ENCODE results near the gene SINHCAF. TPM values are rescaled to one million over a fixed set of nuclear protein-coding genes. Genes with fewer than 3 reads are reported as not detected.

The SINHCAF gene
- total and polyA plus RNA-seq, 9 of the 15 experiments (the other 6 are each of a cell fraction or from before 2014, with no cell fraction given) = 73.2 to 185 (median 110) TPM

GRCh38 chr12:31323391-31324115 lies 2.4 kb downstream of the SINHCAF start (continued):
- TF ChIP-seq ZBTB2 (IDR thresholded peaks at IDR 0.05) (0 out of 2 replicates have a peak, but pooled peaks have one; percentile 43), TAF15 (IDR thresholded peaks at IDR 0.05; ENCODE audit: low read depth, low read length) (no peak), POLR2AphosphoS5 (IDR thresholded peaks at IDR 0.05; ENCODE audit: control insufficient read depth, insufficient read depth, low read depth, low read length) (peak; percentile 17; the same call in 1 of the 2 replicates), ZNF146 (CRISPR knock-in tag; IDR thresholded peaks at IDR 0.05; ENCODE audit: unreplicated experiment) (no peak), SMARCE1 (IDR thresholded peaks at IDR 0.05) (peak; percentile 50; the same call in 1 of the 2 replicates), NR2C2 (CRISPR knock-in tag; IDR thresholded peaks at IDR 0.05) (0 out of 2 replicates have a peak, but pooled peaks have one; percentile 20), NR2C2 (tag; IDR thresholded peaks at IDR 0.05) (no peak), EGR1 (conservative IDR thresholded peaks at IDR 0.05) (0 out of 2 replicates have a peak, but pooled peaks have one; percentile 6), NR1H2 (CRISPR knock-in tag; IDR thresholded peaks at IDR 0.05) (peak; percentile 19; the same call in 1 of the 2 replicates), ZNF445 (CRISPR knock-in tag; IDR thresholded peaks at IDR 0.05; ENCODE audit: low read depth) (no peak), UBTF (IDR thresholded peaks at IDR 0.05; ENCODE audit: borderline replicate concordance in 1 of 2, low read depth in 2 of 2, low read length in 2 of 2) (peak in 1 of 2 experiments; percentile 7; a peak in 2 of 4 replicates), RBBP5 (IDR thresholded peaks at IDR 0.05; ENCODE audit: borderline replicate concordance, insufficient read depth, low read length, poor library complexity, severe bottlenecking) (peak; percentile 61), CBX3 (IDR thresholded peaks at IDR 0.05; ENCODE audit: borderline replicate concordance in 1 of 2, low read length in 2 of 2) (no peak), NKRF (IDR thresholded peaks at IDR 0.05; ENCODE audit: borderline replicate concordance) (peak; percentile 52; the same call in 1 of the 2 replicates), TBP (optimal IDR thresholded peaks at IDR 0.05; ENCODE audit: low read depth, low read length) (peak; percentile 35), TAF1 (IDR thresholded peaks at IDR 0.05; ENCODE audit: control insufficient read depth, extremely low read depth, insufficient read depth, low read length, severe bottlenecking) (peak; percentile 10), FOXJ2 (tag; IDR thresholded peaks at IDR 0.05) (peak; percentile 56; the same call in 1 of the 2 replicates)

All from K562 (cell line).